H9 (cell line): ENCODE results near the gene TIAL1. TPM values are rescaled to one million over a fixed set of nuclear protein-coding genes. Genes with fewer than 3 reads are reported as not detected.

Experiments
- DNase-seq: peaks from one replicate; pipeline ENCODE4 v3.0.0-alpha.2; 2017
- H2AFZ ChIP-seq: one replicate; pipeline ENCODE4 v1.6.1; 2013; ENCODE audit warnings: mild to moderate bottlenecking, low read length, control low read depth, moderate library complexity
- H2AK5ac ChIP-seq: 2 replicates; pipeline ENCODE4 v1.6.1; 2013; ENCODE audit warnings: low read length, control low read depth, mixed read lengths; ENCODE audit not compliant: insufficient read length
- H2BK120ac ChIP-seq: one replicate; pipeline ENCODE4 v1.6.1; 2013; ENCODE audit warnings: low read depth, mild to moderate bottlenecking, low read length, control low read depth, inconsistent platforms; ENCODE audit not compliant: poor library complexity, severe bottlenecking
- H2BK12ac ChIP-seq: 2 replicates; pipeline ENCODE4 v1.6.1; 2013; ENCODE audit warnings: low read length, control low read depth, mixed read lengths, low read depth; ENCODE audit not compliant: insufficient read length
- H2BK15ac ChIP-seq: 2 replicates; pipeline ENCODE4 v1.6.1; 2013; ENCODE audit warnings: low read depth, low read length, control low read depth
- H2BK20ac ChIP-seq: one replicate; pipeline ENCODE4 v1.6.1; 2013; ENCODE audit warnings: low read depth, mild to moderate bottlenecking, low read length, control low read depth, inconsistent platforms; ENCODE audit not compliant: poor library complexity, severe bottlenecking
- H2BK5ac ChIP-seq: 2 replicates; pipeline ENCODE4 v1.6.1; 2013; ENCODE audit warnings: low read length, control low read depth, mixed read lengths; ENCODE audit not compliant: insufficient read length
- H3K14ac ChIP-seq: 2 replicates; pipeline ENCODE4 v1.6.1; 2013; ENCODE audit warnings: low read length, control low read depth; ENCODE audit not compliant: insufficient read depth
- H3K18ac ChIP-seq: 2 replicates; pipeline ENCODE4 v1.6.1; 2013; ENCODE audit warnings: low read depth, mild to moderate bottlenecking, mixed read lengths, low read length, control low read depth; ENCODE audit not compliant: insufficient read length
- H3K23ac ChIP-seq: 2 replicates; pipeline ENCODE4 v1.6.1; 2013; ENCODE audit warnings: low read length, control low read depth, mixed read lengths, low read depth; ENCODE audit not compliant: insufficient read length
- H3K23me2 ChIP-seq: 2 replicates; pipeline ENCODE4 v1.6.1; 2013; ENCODE audit warnings: low read depth, mild to moderate bottlenecking, mixed read lengths, low read length, control low read depth; ENCODE audit not compliant: insufficient read length, poor library complexity, severe bottlenecking
- H3K27ac ChIP-seq: 2 replicates; pipeline ENCODE4 v1.5.1; 2013; ENCODE audit warnings: low read length, control low read depth, mixed read lengths, low read depth; ENCODE audit not compliant: insufficient read length
- H3K27me3 ChIP-seq: 2 replicates; pipeline ENCODE4 v1.6.1; 2013; ENCODE audit warnings: low read length, control low read depth, inconsistent platforms; ENCODE audit not compliant: insufficient read depth
- H3K4ac ChIP-seq: 2 replicates; pipeline ENCODE4 v1.6.1; 2013; ENCODE audit warnings: low read depth, mild to moderate bottlenecking, control low read depth, inconsistent platforms, low read length, moderate library complexity
- H3K4me1 ChIP-seq: 2 replicates; pipeline ENCODE4 v1.6.1; 2013; ENCODE audit warnings: low read length, control low read depth, inconsistent platforms; ENCODE audit not compliant: insufficient read depth
- H3K4me2 ChIP-seq: 2 replicates; pipeline ENCODE4 v1.6.1; 2013; ENCODE audit warnings: low read length, control low read depth, mixed read lengths; ENCODE audit not compliant: insufficient read length, insufficient read depth
- H3K56ac ChIP-seq: 2 replicates; pipeline ENCODE4 v1.6.1; 2013; ENCODE audit warnings: low read depth, mild to moderate bottlenecking, mixed read lengths, low read length, control low read depth; ENCODE audit not compliant: insufficient read length
- H3K79me1 ChIP-seq: 2 replicates; pipeline ENCODE4 v1.6.1; 2013; ENCODE audit warnings: low read depth, mild to moderate bottlenecking, moderate library complexity, low read length, control low read depth, inconsistent platforms; ENCODE audit not compliant: insufficient read depth, poor library complexity, severe bottlenecking
- H3K79me2 ChIP-seq: 2 replicates; pipeline ENCODE4 v1.6.1; 2013; ENCODE audit warnings: low read length, control low read depth, inconsistent platforms; ENCODE audit not compliant: insufficient read depth
- H3K9ac ChIP-seq: 2 replicates; pipeline ENCODE4 v1.6.1; 2013; ENCODE audit warnings: low read length, control low read depth, mixed read lengths; ENCODE audit not compliant: insufficient read length; ENCODE audit errors: extremely low read depth
- H3K9me3 ChIP-seq: one replicate; pipeline ENCODE4 v1.6.1; 2013; ENCODE audit warnings: low read depth, low read length, inconsistent platforms; ENCODE audit not compliant: control insufficient read depth
- H3T11ph ChIP-seq: one replicate; pipeline ENCODE4 v1.6.1; 2013; ENCODE audit warnings: mild to moderate bottlenecking, low read length, control low read depth, inconsistent platforms
- H4K20me1 ChIP-seq: one replicate; pipeline ENCODE4 v1.6.1; 2013; ENCODE audit not compliant: control insufficient read depth, insufficient read length, insufficient read depth
- H4K5ac ChIP-seq: 2 replicates; pipeline ENCODE4 v1.6.1; 2013; ENCODE audit warnings: low read depth, mild to moderate bottlenecking, mixed read lengths, low read length, control low read depth; ENCODE audit not compliant: insufficient read length
- H4K8ac ChIP-seq: replicated peaks from 2 replicates; pipeline ENCODE4 v1.6.1; 2013; ENCODE audit warnings: low read length, control low read depth, mixed read lengths, low read depth; ENCODE audit not compliant: insufficient read length
- H4K91ac ChIP-seq: 2 replicates; pipeline ENCODE4 v1.6.1; 2013; ENCODE audit warnings: low read depth, mild to moderate bottlenecking, moderate library complexity, mixed read lengths, low read length, control low read depth; ENCODE audit not compliant: insufficient read length
- H3K27ac Mint-ChIP-seq, 3 experiments: 2 replicates in 2 of 3; 3 replicates in 1 of 3; pipeline ENCODE4 v1.8.0; 2020 to 2021; ENCODE audit warnings: mixed read lengths in 3 of 3, mild to moderate bottlenecking in 1 of 3, moderate library complexity in 1 of 3
- H3K27me3 Mint-ChIP-seq: 2 replicates; pipeline ENCODE4 v1.8.0; 2021; ENCODE audit warnings: low read depth, mild to moderate bottlenecking, moderate library complexity, mixed read lengths
- H3K36me3 Mint-ChIP-seq, 3 experiments: 2 replicates in 2 of 3; 3 replicates in 1 of 3; pipeline ENCODE4 v1.8.0; 2020 to 2021; ENCODE audit warnings: low read depth in 3 of 3, mixed read lengths in 3 of 3; ENCODE audit not compliant: insufficient read depth in 1 of 3
- H3K4me1 Mint-ChIP-seq, 2 experiments: 2 replicates each; pipeline ENCODE4 v1.8.0; 2020; ENCODE audit warnings: mixed read lengths in 2 of 2
- H3K4me3 Mint-ChIP-seq, 2 experiments: 2 replicates in 1 of 2; 3 replicates in 1 of 2; pipeline ENCODE4 v1.8.0; 2020 to 2021; ENCODE audit warnings: mild to moderate bottlenecking in 2 of 2, mixed read lengths in 2 of 2, moderate library complexity in 1 of 2
- H3K9me3 Mint-ChIP-seq, 2 experiments: 2 replicates in 1 of 2; 3 replicates in 1 of 2; pipeline ENCODE4 v1.8.0; 2020; ENCODE audit warnings: mild to moderate bottlenecking in 2 of 2, mixed read lengths in 2 of 2, moderate library complexity in 1 of 2
- CTCF ChIP-seq: fragments of 200-600 bp; sonication (generic); conservative IDR thresholded peaks from 3 replicates; pipeline ENCODE4 v1.8.0; 2021; ENCODE audit warnings: antibody characterized with exemption, mild to moderate bottlenecking
- WGBS: extraction: QIAGEN DNeasy Blood & Tissue Kit; methylation state at CpG from one replicate; pipeline ENCODE4 v1.1.7; 2013; ENCODE audit warnings: missing lambda C conversion rate, low lambda C conversion rate, mixed read lengths; ENCODE audit not compliant: insufficient read length; ENCODE audit errors: extremely low coverage; 5-methylcytosine and 5-hydroxymethylcytosine counted together
- total RNA-seq: library from RNA; stranded (reverse); gene quantifications from 2 replicates; pipeline ENCODE4 v1.2.1, GENCODE V29; 2021

TIAL1 gene
- total RNA-seq, 1 experiment from 2014 or later, result 146 TPM

GRCh38 chr10:119614686-119615085 lies 17.9 kb upstream of the TIAL1 start:
- no CpG with 5 or more reads among the region's 5 CpGs for WGBS
- Histone ChIP-seq H3K23ac (no peak overlapping the region), H3K27me3 (no peaks in the 10 kb centered on the region), H3K4me1 (no peaks in the 10 kb centered on the region), H3K79me2 (no peaks in the 10 kb centered on the region), H3K9ac (no peak overlapping the region), H3K56ac (no peak overlapping the region), H2BK15ac (no peak overlapping the region), H4K8ac (no peak overlapping the region), H2BK120ac (no peak overlapping the region), H4K5ac (no peak overlapping the region), H2BK12ac (no peak overlapping the region), H2BK20ac (no peak overlapping the region), H3K18ac (no peak overlapping the region), H3K4me2 (no peak overlapping the region), H3K9me3 (no peaks in the 10 kb centered on the region), H3K23me2 (no peaks in the 10 kb centered on the region), H3T11ph (no peak overlapping the region), H2BK5ac (no peak overlapping the region), H3K4ac (no peak overlapping the region), H4K91ac (no peak overlapping the region), H2AFZ (no peak overlapping the region), H3K79me1 (no peaks in the 10 kb centered on the region), H3K14ac (no peak overlapping the region), H4K20me1 (no peaks in the 10 kb centered on the region), H2AK5ac (no peak overlapping the region), H3K27ac (no peak overlapping the region)
- H3K27me3 Mint-ChIP-seq, result peaks cover 2% of the 10 kb centered on the region
- no peak for DNase-seq
- H3K4me1 Mint-ChIP-seq, result peaks cover 2 to 10% of the 10 kb centered on the region in 2 experiments; a peak in 1 of 4 replicates
- H3K36me3 Mint-ChIP-seq, result 0 out of 7 replicates have a peak, but pooled peaks cover 0 to 3% (median 3%) of the 10 kb centered on the region in 3 experiments
- peaks cover 3 to 9% of the 10 kb centered on the region in 2 experiments for H3K9me3 Mint-ChIP-seq
- H3K4me3 Mint-ChIP-seq, result no peak overlapping the region
- H3K27ac Mint-ChIP-seq, result no peak overlapping the region
- no peak for TF ChIP-seq CTCF
